Activated CD8-positive, alpha-beta memory T cell treated with anti-CD3 and anti-CD28 coated beads for 1 hour (primary cell): ENCODE data around the gene PTGER3.

Experiments used
- DNase-seq, 2 donors: peaks; one replicate each; pipeline ENCODE4 v3.0.0-alpha.2; 2020; ENCODE audit warnings: low read depth in 1 of 2; ENCODE audit errors: extremely low read depth in 1 of 2

PTGER3 gene

DNA sequence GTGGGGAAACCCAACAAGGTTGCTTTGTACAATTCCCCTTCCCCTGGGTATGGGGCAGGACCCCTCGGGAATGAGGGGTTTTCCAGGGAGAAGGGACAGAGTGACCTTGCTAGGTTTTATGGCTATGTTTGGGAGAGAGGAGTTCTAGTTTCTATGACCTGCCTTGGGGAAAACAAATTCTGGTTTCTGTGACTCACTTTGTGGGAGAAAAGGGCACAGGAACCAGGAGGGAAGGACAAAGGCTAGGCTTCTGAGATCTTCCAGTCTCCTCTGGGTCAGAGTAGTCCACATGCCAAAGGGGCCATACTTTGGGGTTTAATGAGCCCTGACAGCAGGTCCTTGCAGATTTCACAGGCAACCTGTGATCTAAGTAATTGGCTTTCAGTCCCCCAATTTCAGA, 5.5 kb upstream of the PTGER3 start:
- no peak for DNase-seq

DNA sequence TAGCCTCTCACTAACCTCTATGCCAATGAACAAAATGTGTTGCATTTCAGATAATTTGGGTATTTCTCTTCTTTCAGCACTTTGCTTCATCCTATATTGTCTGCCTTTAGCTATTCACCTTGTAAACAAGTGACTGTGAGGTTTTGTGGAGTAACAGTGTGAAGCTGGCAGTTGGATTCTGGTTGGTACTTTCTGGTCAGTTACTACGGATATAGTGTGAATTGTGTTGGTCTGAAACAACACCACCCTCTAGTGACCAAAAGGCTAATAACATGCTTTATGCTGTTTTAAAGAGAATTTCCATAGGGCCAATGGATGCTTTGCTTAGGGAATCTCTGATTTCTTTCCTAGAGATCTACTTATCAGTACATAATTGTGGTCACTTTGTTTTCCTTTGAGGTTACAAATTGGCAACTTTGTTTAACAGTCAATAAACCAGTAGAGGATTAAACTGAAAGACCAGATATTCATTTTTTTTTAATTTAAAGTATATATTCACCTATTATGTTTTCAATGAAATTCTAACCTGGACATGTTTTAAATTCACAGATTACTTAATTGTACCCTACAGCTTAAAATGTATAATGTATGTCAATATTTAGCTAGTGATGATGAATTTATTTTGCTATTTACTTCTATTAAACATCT, 2.5 kb upstream of the PTGER3 start:
- DNase-seq, result no peak

DNA sequence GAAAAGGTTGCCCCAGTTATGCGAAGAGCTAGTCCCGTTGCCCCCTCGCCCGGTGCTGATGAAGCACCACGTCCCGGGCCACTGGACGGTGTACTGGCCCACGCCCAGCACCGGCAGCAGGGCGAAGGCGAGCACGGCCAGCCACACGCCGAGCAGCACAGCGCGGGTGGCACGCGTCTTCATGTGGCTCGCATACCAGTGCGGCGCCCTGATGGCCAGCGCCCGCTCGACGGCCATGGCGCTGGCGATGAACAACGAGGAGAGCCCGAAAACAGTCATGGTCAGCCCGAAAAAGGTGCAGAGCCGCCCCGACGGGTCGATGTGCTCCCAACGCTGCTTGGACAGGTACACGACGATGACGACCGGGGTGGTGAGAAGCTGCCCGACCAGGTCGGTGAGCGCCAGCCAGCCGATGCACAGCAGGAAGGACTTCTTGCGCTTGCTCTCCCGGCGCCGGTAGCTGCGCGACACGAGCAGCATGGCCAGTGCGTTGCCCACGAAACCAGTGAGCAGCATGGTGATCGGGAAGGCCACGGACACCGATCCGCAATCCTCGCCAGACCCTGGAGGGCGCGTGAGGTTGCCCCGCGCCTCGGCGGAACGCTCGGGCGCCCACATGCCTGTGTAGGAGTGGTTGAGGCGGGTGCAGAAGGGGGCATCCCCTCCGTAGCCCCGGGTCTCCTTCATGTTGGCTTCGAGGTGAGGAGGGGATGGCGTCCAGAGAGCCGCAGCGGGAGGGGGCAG, 553 bp downstream of the PTGER3 start:
- DNase-seq, result no peak

DNA sequence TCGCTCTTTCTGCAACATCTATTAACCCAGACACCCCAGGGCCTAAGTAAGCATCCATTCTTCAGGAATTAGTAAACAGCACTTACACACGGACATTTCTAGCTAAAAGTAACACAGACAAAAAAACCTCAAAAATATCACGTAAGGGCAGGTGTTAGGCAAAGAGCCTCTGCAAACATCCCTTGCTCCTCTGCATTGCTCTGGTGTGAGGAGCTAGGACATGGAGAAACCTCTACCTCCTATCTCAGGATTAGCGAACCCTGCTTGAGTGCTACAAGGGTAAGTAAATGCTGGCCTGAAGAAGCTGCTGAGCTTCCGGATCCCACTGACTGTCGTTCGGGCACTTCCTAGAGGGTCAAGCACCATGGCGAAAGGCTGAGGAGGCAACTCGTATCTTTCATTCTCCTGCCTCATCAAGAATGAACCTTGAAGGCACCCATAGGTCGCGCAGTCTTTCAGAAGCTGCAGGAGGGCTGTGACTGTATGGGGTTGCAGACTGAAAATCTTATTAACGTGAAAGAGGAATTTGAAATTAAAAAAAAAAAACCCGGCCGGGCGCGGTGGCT, 2.1 kb downstream of the PTGER3 start:
- DNase-seq, result no peak

DNA sequence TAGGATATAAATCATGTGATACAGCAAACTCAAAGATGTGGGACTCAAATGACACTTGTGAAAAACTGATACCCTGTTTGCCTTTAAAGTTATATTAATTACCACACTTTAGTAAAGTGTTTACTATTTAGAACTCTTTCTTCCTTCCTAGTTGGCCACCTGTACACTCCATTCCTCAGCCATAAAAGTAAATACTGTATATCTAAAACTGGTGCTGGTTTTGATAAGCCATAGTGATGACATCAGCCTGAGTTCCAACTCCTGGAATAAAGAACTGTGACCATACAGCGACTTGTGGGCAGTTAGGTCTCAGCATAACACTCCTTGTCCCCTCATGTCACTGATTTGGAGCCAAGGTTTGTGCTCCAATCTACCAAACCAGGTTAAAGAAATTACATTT, 2.8 kb downstream of the PTGER3 start:
- no peak for DNase-seq

DNA sequence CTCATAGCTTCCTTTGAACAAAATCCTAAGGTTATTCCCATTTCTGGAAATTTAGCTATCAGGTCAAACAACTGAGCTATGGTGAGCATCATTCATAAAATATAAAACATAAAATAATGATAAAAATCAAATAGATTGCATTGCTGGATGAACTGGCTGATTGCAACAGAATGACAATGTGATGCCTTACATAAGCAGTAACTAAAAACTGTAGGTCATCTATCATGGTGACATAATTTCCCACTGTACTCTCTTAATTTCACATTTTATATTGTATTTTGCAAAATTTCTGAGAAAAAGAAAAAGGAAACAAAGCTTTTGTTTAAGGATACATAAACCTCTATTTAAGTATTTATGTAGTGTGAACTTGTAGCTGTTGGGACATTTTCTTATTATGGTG, 4.6 kb downstream of the PTGER3 start:
- DNase-seq, result no peak

DNA sequence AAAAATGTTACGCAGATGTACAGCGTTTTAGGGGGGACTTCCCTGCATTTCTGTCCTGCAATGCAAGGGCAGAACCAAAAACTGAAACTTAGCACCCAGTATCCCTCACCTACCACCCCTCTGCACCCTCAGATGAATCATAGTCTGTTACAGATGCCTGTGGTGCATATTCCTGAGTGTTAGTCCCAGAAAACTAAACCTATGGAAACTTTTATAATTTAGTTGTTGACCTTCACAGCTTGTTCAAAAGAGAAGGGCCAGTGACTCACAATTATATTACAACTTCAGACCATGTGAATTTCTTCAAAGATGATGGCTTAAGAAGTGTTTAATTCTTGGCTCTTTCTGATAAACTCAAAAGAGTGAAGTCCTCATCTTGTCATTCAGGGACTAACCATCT, 5.8 kb downstream of the PTGER3 start:
- DNase-seq, result no peak

DNA sequence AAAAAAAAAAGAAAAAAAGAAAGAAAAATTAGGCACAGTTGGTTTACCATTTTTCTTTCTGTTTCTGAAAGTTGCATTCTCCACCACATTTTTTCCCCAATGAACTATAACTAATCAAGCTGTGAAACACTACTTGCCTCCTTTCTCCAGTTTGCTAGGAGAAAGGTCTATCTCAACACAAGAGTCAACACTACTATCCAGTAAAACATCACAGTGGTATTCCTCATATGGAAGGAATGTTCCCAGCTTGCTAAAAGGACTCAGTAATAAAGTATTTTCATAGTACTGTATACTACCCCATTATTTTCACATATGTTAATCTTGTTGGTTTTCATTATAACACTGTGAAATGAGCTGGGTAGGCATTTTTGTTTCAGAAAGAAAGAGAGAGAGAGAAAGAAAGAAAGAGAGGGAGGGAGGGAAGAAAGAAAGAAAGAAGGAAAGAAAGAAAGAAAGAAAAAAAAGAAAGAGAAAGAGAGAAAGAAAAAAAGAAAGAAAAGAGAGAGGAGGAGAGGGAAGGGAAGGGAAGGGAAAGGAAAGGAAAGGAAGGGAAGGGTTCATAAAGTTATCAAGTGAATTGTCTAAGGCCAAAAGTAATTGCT, 7.9 kb downstream of the PTGER3 start:
- DNase-seq, result no peak

DNA sequence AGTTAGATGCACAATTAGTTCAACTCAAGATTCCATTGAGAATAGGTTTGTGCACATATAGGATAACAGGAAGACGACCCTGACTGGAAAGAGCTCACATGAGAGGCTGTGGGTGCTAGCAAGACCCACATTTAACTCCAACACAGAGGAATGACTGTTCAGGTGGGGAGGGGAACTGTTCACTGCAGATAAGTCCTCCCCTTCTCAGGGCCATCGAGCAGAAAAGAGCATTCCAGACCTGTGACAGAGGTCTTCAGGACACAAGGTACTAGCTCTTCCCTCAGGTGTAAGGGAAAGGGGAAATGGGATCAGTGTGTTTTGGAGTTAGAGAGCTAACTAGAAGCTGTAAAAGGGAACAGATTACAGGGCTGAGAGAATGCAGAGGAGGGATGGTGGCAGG, 8.7 kb downstream of the PTGER3 start:
- no peak for DNase-seq

DNA sequence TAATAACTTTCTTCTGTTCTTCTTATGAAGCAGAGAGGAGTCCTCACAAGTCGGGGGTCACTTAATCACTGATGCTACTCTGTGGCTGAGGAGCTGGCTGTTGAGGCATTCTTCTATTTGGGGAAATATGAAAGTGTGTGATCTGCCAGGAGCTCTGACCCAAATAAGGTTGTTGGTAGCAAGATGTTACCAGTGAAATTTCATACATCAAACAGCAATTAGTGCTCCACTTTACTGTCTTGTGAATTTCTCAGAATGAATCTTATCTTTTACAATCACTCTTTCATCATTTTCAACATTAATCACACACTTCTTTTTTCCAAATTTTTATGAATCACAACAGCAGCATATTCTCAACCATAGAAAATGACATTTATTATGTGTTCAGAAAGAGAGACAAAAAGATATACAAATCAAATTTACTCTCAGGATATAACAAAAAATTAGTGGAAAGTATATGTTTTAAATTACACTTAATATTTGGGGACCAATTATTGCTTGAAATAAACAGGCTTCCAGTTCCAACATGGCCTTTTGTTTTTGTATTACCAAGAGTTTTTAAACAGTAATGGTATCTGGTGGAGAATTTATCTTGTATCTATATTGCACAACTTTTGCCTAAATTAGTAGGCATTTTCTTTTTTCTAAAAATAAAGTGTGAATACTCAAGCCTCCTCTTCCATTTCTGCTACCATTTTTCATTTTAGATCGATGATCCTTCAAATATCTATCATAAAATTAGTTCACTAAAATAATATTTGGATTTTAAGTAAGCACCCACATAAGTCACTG, 9.6 kb downstream of the PTGER3 start:
- DNase-seq, result no peak

DNA sequence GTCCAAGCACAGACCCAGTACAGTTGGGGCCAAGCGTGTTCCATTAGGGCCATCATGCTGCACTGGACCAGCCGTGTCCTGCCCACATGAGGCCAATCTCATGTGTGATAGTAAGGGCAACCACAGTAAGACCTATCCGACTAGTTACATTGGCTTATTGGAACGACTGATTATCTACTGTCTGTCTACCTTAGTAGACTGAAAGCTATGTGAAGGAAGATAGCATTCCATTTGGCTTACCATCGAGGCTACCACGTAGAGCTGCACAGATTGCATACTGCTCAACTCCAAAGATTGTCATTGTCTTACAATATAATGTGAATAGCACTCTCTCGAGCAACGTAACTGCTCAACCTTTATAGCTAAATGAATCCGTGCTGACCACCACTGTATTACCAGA, 10.6 kb downstream of the PTGER3 start:
- DNase-seq, result no peak

DNA sequence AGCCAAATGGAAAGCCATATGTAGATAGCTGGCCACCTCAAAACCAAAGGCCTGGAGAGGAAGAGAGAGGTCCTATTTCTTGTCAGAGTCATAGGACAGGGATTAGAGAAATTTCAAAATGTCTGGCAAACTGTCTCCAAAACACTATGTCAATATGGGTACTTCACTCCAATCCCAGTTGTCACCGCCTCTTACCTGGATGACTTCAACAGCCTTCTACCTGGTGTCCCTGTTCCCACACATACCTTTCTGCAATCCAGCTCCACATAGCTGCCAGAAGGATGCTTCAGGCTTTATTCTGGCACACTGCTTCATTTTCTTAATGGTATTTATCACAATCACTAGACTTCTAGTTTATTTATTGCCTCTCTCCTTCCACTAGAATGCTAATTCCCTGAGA, 14.5 kb downstream of the PTGER3 start:
- DNase-seq, result no peak

DNA sequence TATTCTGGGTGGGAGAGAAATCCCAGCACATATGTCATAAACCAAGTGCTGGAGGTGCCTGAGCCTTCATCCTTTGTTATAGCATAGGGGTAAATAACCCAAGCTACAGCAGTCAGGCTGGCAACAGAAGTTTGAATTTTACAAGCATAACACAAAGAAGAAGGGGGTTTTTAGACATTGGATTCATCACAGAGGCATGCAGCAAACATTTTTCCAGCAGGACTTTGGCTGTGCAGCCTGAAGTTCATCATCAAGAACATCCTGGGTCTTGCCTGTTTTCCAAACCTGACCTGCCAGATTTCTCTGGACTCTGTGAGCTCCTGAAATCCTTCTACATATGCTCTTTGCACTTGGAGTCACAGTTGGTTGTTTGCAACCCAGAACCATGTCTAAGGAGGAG, 16.2 kb downstream of the PTGER3 start:
- DNase-seq, result no peak

DNA sequence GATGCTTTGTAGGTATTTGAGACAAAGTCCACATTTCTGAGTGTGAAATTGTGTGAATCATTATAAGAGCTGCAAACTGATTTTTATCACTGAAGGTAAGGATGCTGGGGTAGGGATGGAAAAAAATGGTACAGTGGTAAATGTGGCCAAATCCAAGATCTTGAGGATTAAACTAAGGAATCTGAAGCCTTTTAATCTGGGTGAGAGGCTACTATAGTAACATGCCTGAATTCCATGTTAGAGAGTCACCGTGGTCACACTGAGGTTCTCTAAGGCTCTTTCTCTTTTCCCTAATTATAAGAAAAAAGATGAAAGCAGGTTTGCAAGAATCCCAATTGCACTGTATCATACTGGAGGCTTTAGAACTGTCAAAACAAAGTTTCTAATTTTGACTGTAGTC, 17.6 kb downstream of the PTGER3 start:
- DNase-seq, result no peak

DNA sequence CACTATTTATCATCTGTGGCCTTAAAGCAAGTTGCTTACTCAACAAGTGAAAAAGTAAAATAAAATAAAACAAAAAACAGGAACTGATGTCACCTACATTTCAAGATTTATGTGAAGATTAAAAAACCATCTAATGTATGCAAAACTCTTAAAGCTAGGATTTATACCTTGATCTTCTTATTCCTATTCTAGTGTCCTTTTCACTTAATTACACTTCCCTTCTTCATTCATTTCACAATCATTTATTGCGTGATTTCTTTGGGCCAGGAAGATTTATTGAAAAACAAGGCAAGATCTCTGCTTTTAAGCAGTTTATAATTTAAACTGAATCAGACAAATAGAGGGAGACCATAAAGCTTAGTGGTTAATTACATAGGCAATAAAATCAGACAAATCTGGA, 18.6 kb downstream of the PTGER3 start:
- no peak for DNase-seq

DNA sequence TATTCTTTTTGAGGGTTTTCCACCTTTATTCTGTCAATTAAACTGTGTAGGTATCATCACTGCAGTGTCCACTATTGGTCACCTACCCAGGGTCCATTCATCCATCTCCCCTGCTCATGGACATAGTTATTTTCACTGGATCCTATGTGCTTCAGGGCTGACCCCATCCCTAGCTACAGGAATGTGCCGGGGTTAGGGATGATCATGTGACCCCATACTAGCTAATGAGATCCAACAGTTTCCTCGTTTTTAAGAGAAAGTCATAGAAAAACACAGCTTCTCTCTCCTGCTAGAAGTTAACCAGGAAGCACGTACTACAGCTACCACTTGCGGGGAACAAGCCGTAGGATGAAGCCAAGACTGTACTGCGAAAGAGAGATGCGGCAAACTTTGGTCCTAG, 19.6 kb downstream of the PTGER3 start:
- no peak for DNase-seq

DNA sequence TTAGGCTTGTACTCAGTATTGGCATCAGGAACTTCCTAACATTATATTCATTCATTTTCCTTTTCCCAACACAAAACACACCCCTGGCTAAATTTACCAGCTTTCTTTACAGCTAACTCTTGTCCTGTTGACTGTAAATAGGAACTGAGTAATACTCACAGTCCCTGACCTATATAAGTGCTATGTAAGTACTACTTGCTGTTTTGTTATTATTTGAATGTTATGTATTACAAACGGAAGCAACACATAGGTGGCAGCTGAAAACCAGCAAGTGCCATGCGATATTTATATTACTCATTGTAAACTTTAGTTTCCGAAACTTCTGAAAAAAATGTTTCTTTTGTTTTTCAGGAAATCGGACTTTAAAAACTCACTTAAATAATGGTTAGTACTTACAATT, 21.5 kb downstream of the PTGER3 start:
- no peak for DNase-seq

DNA sequence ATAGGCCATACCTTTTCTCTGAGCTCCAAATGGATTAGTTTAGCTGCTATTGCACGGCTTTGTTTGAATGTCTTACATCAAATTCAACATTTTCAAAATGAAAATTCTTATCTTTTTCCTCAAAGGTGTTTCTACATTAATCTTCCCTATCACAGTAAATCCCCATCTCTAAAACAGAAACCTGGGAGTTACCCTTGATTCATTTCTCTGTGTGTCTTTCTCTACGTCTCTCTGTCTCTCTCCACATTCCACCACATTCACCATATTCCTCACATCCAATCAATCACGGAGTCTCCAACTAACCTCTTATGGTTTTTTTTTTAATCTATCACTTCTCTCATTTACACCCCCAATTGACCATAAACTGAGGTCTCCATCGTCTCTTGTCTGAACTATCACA, 24.1 kb downstream of the PTGER3 start:
- no peak for DNase-seq

DNA sequence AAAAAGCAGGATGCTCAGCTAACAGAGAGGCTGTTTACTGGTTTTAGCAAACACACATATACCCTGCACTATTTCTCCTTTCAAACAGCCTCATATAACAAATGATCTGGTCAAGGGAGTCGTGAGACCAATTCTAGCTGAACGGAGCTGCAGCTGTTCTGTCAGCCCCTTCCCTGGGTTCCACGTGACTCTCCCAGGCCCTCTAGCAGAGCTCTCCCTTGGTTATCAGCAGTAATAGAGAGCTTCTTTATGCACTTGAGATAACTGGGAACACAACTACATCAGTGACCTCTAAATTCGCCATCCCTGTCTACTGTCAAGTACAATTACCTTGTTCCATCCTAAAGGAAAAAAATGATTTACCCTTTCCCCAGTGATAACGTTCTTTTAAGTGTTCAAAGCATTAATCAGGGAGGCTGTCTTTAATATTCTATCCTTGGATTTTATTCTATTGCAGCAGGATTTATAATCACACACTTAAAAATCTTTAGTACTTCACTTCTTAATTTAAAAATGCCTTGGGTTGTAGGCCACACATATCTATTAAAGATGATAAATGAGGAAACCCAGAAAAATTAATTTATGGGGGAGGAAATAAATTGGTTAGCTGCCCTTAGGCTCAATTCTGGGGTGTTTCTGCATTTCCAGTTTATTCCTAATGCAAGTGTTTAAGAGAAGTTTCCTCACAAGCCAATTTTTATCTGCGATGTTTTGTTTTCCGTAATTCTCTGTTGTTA, 28.2 kb downstream of the PTGER3 start:
- DNase-seq, result no peak

DNA sequence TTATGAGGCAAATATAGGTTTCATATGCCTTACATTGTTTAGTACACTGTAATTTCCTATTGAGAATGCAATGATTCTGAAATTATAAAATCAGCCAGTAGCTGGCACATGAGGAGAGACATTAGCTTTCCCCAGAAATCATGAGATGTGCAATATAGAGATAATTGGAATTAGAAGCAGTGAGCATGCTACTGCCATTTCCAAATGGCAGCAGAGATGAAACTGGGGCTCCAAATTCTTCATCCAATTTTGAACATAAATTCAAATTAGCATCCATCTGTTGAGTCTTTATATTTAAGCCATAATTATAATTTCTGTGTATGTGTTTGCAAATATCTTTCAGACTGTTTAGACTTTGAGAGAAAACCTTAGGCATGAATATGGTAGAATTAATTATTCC, 28.8 kb downstream of the PTGER3 start:
- DNase-seq, result no peak

DNA sequence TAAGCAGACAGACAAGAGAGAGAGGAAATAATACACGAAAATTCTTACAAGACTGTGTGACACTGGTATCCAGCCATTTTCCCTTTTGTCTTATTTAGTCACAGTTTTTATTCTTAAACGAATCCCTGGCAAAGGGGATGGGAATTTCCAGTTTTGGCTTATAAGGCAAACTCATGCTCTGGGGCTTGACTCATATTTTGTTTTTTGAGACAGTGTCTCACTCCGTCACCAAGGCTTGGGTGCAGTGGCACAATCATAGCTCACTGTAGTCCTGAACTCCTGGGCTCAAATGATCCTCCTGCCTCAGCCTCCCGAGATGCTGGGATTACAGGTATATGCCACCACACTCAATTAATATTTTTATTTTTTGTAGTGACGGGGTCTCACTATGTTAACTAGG, 31.9 kb downstream of the PTGER3 start:
- no peak for DNase-seq
